Activated CD4-positive, alpha-beta memory T cell treated with anti-CD3 and anti-CD28 coated beads for 36 hours (primary cell): ENCODE measurements around the gene GUCA1A. TPM values are rescaled to one million over a fixed set of nuclear protein-coding genes. Genes with fewer than 3 reads are reported as not detected.

Experiments
- CTCF ChIA-PET: fragments of 350-600 bp; sonication (Branson Sonifier 250); formaldehyde crosslinking; loops from one replicate; lab custom pipeline; 2021; ENCODE audit warnings: antibody characterized with exemption, inconsistent platforms; lab: Charles Lee
- POLR2A ChIA-PET: fragments of 350-600 bp; sonication (Branson Sonifier 250); formaldehyde crosslinking; loops from one replicate; lab custom pipeline; 2021; ENCODE audit warnings: antibody characterized with exemption; lab: Charles Lee
- DNase-seq: peaks from one replicate; pipeline ENCODE4 v3.0.0-alpha.2; 2020
- H3K27ac Mint-ChIP-seq: one replicate; pipeline ENCODE4 v1.8.0; 2021; ENCODE audit warnings: mixed read lengths
- H3K27me3 Mint-ChIP-seq: one replicate; pipeline ENCODE4 v1.8.0; 2021; ENCODE audit warnings: mixed read lengths
- H3K36me3 Mint-ChIP-seq: one replicate; pipeline ENCODE4 v1.8.0; 2021; ENCODE audit warnings: mixed read lengths
- H3K4me1 Mint-ChIP-seq: one replicate; pipeline ENCODE4 v1.8.0; 2021; ENCODE audit warnings: low read depth, mixed read lengths
- H3K4me3 Mint-ChIP-seq: one replicate; pipeline ENCODE4 v1.8.0; 2021; ENCODE audit warnings: mild to moderate bottlenecking, mixed read lengths
- H3K9me3 Mint-ChIP-seq: one replicate; pipeline ENCODE4 v1.8.0; 2021; ENCODE audit warnings: mixed read lengths
- intact Hi-C: fragments of 100-400 bp; cut with micrococcal nuclease; formaldehyde crosslinking; loops from one replicate; pipeline ENCODE4 v1.15.1; 2023
- total RNA-seq, 2 experiments: library from RNA; stranded (reverse); gene quantifications; one replicate each; pipeline ENCODE4 v1.2.3, GENCODE V29; 2021

The GUCA1A gene
- total RNA-seq, result not detected

- ChIA-PET POLR2A (interaction anchor here (0.5 kb wide), 1 partner anchor 310 kb away, joined by 6 read pairs; no protein-coding TSS in a partner anchor), CTCF (interaction anchor here (1.4 kb wide), 1 partner anchor 41 kb away, joined by 4 read pairs; no protein-coding TSS in a partner anchor)
- Mint-ChIP-seq H3K4me3 (no peak within 1 kb of the TSS), H3K27ac (no peak within 1 kb of the TSS), H3K27me3 (no peaks in the 10 kb centered on the region), H3K36me3 (no peaks in the 10 kb centered on the region), H3K9me3 (no peaks in the 10 kb centered on the region), H3K4me1 (no peaks in the 10 kb centered on the region)
- no peak for DNase-seq
- intact Hi-C loops, result no loop called here
Observed at GRCh38 chr6:42173101-42173500, at the start of gene GUCA1A. GUCA1A (plus strand) TSS chr6:42173364; CDS start chr6:42173614, 250 bp downstream.

GRCh38 chr6:42123379-42124103 is 49.6 kb upstream of the GUCA1A start:
- no peaks in the 10 kb centered on the region for H3K27me3 Mint-ChIP-seq
- CTCF ChIA-PET, result interaction anchor here (3.1 kb wide), 1 partner anchor 20 kb away, joined by 12 read pairs; no protein-coding TSS in a partner anchor
- intact Hi-C loops, result no loop called here

DNA sequence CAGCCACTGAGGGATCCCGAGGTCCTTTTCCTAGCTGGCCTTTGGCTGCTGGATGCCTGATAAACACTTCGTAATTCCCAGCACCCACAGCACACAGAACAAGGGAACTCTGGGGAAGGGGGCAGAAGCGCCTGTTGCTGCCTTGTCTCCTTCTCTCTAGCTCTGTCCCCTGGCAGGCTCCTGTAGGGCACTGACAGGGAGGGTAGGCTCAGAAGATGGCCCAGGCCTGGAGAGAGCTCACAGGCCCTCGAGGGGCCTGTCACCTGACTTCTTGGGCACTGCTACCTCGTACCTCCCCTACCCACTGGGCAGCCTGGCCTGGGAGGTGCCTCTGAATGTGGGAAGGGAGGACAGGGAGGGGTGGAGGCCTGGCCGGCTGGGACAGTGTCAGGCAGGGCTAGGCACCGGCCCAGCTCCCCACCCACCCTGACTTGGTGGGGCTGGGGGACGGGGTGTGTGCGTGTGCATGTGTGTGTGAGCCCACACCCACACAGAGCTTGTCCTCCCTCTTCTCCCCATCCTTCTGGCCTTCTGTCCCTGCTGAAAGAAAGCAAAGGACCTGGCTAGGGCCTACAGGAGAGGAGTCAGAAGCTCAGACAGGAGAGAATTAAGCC is 48.8 kb upstream of the GUCA1A start:
- ChIA-PET POLR2A (no interaction called here), CTCF (interaction anchor here (3.1 kb wide), 1 partner anchor 20 kb away, joined by 12 read pairs; no protein-coding TSS in a partner anchor)
- DNase-seq, result no peak
- Mint-ChIP-seq H3K4me1 (no peaks in the 10 kb centered on the region), H3K27ac (no peak overlapping the region), H3K4me3 (no peak overlapping the region), H3K36me3 (no peaks in the 10 kb centered on the region), H3K27me3 (no peaks in the 10 kb centered on the region), H3K9me3 (no peaks in the 10 kb centered on the region)
- intact Hi-C loops, result no loop called here

More at GRCh38 chr6:42123379-42124103, 49.6 kb upstream of the GUCA1A start:
- Mint-ChIP-seq H3K27ac (no peak overlapping the region), H3K4me3 (no peak overlapping the region), H3K36me3 (no peaks in the 10 kb centered on the region), H3K9me3 (no peaks in the 10 kb centered on the region), H3K4me1 (no peaks in the 10 kb centered on the region)
- no peak for DNase-seq
- POLR2A ChIA-PET, result no interaction called here

GRCh38 chr6:42125231-42125630 is 47.9 kb upstream of the GUCA1A start:
- Mint-ChIP-seq H3K27ac (no peak overlapping the region), H3K4me1 (no peaks in the 10 kb centered on the region), H3K36me3 (no peaks in the 10 kb centered on the region), H3K4me3 (no peak overlapping the region), H3K27me3 (no peaks in the 10 kb centered on the region), H3K9me3 (no peaks in the 10 kb centered on the region)
- CTCF ChIA-PET, result interaction anchor here (3.1 kb wide), 1 partner anchor 21 kb away, joined by 12 read pairs; no protein-coding TSS in a partner anchor
- intact Hi-C loops, result no loop called here
- POLR2A ChIA-PET, result interaction anchor here (0.7 kb wide), 1 partner anchor 444 kb away, joined by 3 read pairs; no protein-coding TSS in a partner anchor
- DNase-seq, result no peak

- POLR2A ChIA-PET, result interaction anchor here (0.7 kb wide), 1 partner anchor 444 kb away, joined by 3 read pairs; no protein-coding TSS in a partner anchor
- H3K9me3 Mint-ChIP-seq, result no peaks in the 10 kb centered on the region
- H3K27ac Mint-ChIP-seq, result no peak overlapping the region
- no peaks in the 10 kb centered on the region for H3K27me3 Mint-ChIP-seq
- CTCF ChIA-PET, result no interaction called here
- no peak for DNase-seq
- no peak overlapping the region for H3K4me3 Mint-ChIP-seq
- H3K36me3 Mint-ChIP-seq, result no peaks in the 10 kb centered on the region
- no peaks in the 10 kb centered on the region for H3K4me1 Mint-ChIP-seq
- intact Hi-C loops, result no loop called here
Observed at GRCh38 chr6:42125663-42126062, 47.5 kb upstream of the GUCA1A start.

DNA sequence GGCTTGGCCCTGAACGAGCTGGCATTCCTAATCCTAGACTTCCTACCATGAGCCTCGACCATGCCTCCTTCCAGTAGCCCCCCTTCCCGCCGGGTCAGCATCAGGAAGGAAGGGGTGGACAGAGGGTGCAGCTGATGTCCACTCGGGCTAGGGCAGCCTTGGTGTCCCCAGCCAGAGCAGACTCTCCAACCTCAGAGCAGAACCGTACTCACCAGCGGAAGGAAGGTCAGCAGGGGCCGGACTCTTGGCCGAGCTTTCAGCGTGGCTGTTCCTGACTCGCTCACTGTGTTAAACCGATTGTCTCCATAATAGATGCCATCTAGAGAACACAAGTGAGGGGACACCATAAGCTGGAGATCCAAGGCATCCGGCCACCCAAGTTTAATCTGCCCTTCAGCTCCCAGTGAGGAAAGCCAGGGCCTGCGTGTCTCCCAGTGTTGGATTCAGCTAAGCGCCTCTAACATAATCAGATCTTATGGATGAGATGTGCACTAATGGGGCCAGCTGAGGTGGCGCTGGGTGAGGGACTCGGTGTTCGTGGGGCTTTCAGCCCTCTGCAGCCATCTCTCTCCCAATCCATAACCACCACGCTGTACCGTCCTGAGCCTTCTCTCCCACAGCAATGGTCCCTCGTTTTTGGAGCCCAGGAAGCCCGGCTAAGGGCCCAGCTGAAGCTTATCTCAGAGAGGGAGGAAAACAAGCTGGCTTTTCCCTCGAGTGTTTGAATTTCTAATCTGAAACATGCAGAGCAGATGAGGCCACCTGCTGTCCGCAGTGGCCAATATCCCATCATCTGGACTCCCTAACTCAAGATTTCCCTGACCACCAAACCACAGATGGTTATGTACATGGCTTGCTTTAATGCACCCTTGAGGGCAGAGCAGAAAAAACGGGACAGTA is 44.5 kb upstream of the GUCA1A start:
- Mint-ChIP-seq H3K36me3 (no peaks in the 10 kb centered on the region), H3K4me1 (no peaks in the 10 kb centered on the region), H3K9me3 (no peaks in the 10 kb centered on the region), H3K27ac (no peak overlapping the region), H3K4me3 (no peak overlapping the region), H3K27me3 (no peaks in the 10 kb centered on the region)
- POLR2A ChIA-PET, result interaction anchor here (0.5 kb wide), 1 partner anchor 95 kb away, joined by 5 read pairs; no protein-coding TSS in a partner anchor
- no peak for DNase-seq
- CTCF ChIA-PET, result interaction anchor here (0.6 to 2.9 kb wide), 3 partner anchors 25 to 341 kb away, joined by 3 to 9 read pairs (median 3); partner anchors contain the start of gene TOMM6
- intact Hi-C loops, result no loop called here

DNA sequence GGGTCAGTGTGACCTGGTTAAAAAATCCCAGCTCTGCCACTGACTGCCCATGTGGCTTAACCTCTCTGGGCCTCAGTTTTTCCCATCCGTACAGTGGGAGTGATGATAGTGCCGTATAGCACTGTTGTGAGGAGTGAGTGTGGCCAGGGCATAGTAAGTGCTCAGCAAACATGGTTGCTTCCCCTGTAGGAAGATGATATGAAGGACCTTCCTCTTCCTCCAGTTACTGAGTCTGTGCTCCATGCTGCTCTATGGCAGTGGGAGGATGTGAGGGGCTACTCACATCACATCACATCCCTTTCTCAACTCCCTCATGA is 43.8 kb upstream of the GUCA1A start:
- DNase-seq, result no peak
- no peaks in the 10 kb centered on the region for H3K4me1 Mint-ChIP-seq
- no peak overlapping the region for H3K27ac Mint-ChIP-seq

DNA sequence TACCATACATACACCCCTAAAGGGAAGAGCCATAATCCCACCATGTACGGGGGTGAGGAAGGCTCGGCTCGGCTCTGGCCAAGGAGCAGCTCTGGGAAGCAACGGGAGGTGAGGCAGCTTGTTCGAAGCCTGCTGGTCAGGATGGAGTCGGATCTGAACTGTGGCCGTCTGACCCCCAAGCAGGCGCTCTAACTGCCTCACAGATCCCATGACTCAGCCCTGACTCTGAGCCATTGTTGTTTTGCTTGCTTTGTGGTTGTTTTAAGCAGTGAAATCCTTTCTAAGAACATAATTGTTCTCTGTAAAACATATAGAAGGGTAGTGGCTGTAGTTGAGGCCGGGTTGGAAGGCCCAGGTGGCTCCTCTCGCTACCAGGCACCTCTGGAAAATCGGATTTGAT is 41.6 kb upstream of the GUCA1A start:
- no peaks in the 10 kb centered on the region for H3K9me3 Mint-ChIP-seq
- H3K4me3 Mint-ChIP-seq, result no peak overlapping the region
- no peak overlapping the region for H3K27ac Mint-ChIP-seq
- POLR2A ChIA-PET, result no interaction called here
- DNase-seq, result no peak
- intact Hi-C loops, result no loop called here
- H3K36me3 Mint-ChIP-seq, result no peaks in the 10 kb centered on the region
- CTCF ChIA-PET, result no interaction called here
- peaks cover 3% of the 10 kb centered on the region for H3K4me1 Mint-ChIP-seq
- H3K27me3 Mint-ChIP-seq, result no peaks in the 10 kb centered on the region

More for the DNA sequence above, 43.8 kb upstream of the GUCA1A start:
- no peak overlapping the region for H3K4me3 Mint-ChIP-seq
- no peaks in the 10 kb centered on the region for H3K36me3 Mint-ChIP-seq
- no peaks in the 10 kb centered on the region for H3K9me3 Mint-ChIP-seq
- intact Hi-C loops, result no loop called here
- H3K27me3 Mint-ChIP-seq, result no peaks in the 10 kb centered on the region
- ChIA-PET CTCF (interaction anchor here (0.6 to 2.9 kb wide), 2 partner anchors 25 to 66 kb away, joined by 3 to 9 read pairs; no protein-coding TSS in a partner anchor), POLR2A (no interaction called here)

GRCh38 chr6:42133926-42134325 is 39.2 kb upstream of the GUCA1A start:
- DNase-seq, result no peak
- CTCF ChIA-PET, result interaction anchor here (1.8 kb wide), 1 partner anchor 30 kb away, joined by 8 read pairs; no protein-coding TSS in a partner anchor
- intact Hi-C loops, result no loop called here
- peaks cover 11% of the 10 kb centered on the region for H3K4me1 Mint-ChIP-seq
- H3K4me3 Mint-ChIP-seq, result no peak overlapping the region
- no peaks in the 10 kb centered on the region for H3K9me3 Mint-ChIP-seq
- POLR2A ChIA-PET, result interaction anchor here (1.8 kb wide), 1 partner anchor 12 kb away, joined by 3 read pairs; no protein-coding TSS in a partner anchor
- no peak overlapping the region for H3K27ac Mint-ChIP-seq
- no peaks in the 10 kb centered on the region for H3K27me3 Mint-ChIP-seq
- H3K36me3 Mint-ChIP-seq, result no peaks in the 10 kb centered on the region

GRCh38 chr6:42135161-42135560 is 38.0 kb upstream of the GUCA1A start:
- ChIA-PET POLR2A (no interaction called here), CTCF (interaction anchor here (1.8 kb wide), 1 partner anchor 31 kb away, joined by 8 read pairs; no protein-coding TSS in a partner anchor)
- peaks cover 11% of the 10 kb centered on the region for H3K4me1 Mint-ChIP-seq
- H3K9me3 Mint-ChIP-seq, result no peaks in the 10 kb centered on the region
- H3K4me3 Mint-ChIP-seq, result no peak overlapping the region
- no peaks in the 10 kb centered on the region for H3K36me3 Mint-ChIP-seq
- no peak for DNase-seq
- intact Hi-C loops, result no loop called here
- no peak overlapping the region for H3K27ac Mint-ChIP-seq
- no peaks in the 10 kb centered on the region for H3K27me3 Mint-ChIP-seq

- POLR2A ChIA-PET, result no interaction called here
- CTCF ChIA-PET, result interaction anchor here (1.8 kb wide), 1 partner anchor 32 kb away, joined by 8 read pairs; no protein-coding TSS in a partner anchor
Observed at GRCh38 chr6:42135722-42136121, 37.4 kb upstream of the GUCA1A start.

More at GRCh38 chr6:42135722-42136121, 37.4 kb upstream of the GUCA1A start:
- H3K4me3 Mint-ChIP-seq, result no peak overlapping the region
- no peak for DNase-seq
- H3K9me3 Mint-ChIP-seq, result no peaks in the 10 kb centered on the region
- H3K27ac Mint-ChIP-seq, result no peak overlapping the region
- intact Hi-C loops, result no loop called here
- peaks cover 11% of the 10 kb centered on the region for H3K4me1 Mint-ChIP-seq
- peaks cover 1% of the 10 kb centered on the region for H3K27me3 Mint-ChIP-seq
- H3K36me3 Mint-ChIP-seq, result no peaks in the 10 kb centered on the region
